H1 (cell line): Measurements from ENCODE around the gene STARD9. TPM values are rescaled to one million over a fixed set of nuclear protein-coding genes. Genes with fewer than 3 reads are reported as not detected.

Experiments
- CTCF ChIA-PET: fragments of 300-600 bp; sonication (Branson Sonifier 250); formaldehyde crosslinking; loops from one replicate; lab custom pipeline; 2021; ENCODE audit not compliant: partially characterized antibody; lab: Charles Lee
- POLR2A ChIA-PET: fragments of 300-600 bp; sonication (Branson Sonifier 250); formaldehyde crosslinking; loops from one replicate; lab custom pipeline; 2021; ENCODE audit warnings: inconsistent platforms; ENCODE audit not compliant: partially characterized antibody; lab: Charles Lee
- DNase-seq, 2 experiments: peaks; one replicate each; pipeline versions ENCODE4 v3.0.0 to v3.0.0-alpha.2; 2010 to 2022; ENCODE audit warnings: low spot score in 2 of 2, low read depth in 1 of 2, mixed read lengths in 1 of 2
- FAIRE-seq: peaks from 2 replicates; lab custom pipeline; 2011; peaks lifted over from hg19 to GRCh38; lab: Jason Lieb, UNC
- H2AFZ ChIP-seq: 2 replicates; pipeline ENCODE4 v1.8.1; 2012; ENCODE audit warnings: low read length, inconsistent platforms
- H2AK5ac ChIP-seq: 2 replicates; pipeline ENCODE4 v1.6.1; 2013; ENCODE audit warnings: low read depth, low read length
- H2BK120ac ChIP-seq: replicated peaks from 2 replicates; pipeline ENCODE3; 2013; ENCODE audit warnings: low read depth, low read length, inconsistent platforms
- H2BK12ac ChIP-seq: 2 replicates; pipeline ENCODE4 v1.6.1; 2013; ENCODE audit warnings: low read depth, low read length
- H2BK15ac ChIP-seq: 2 replicates; pipeline ENCODE4 v1.6.1; 2013; ENCODE audit warnings: low read length
- H2BK20ac ChIP-seq: 2 replicates; pipeline ENCODE4 v1.6.1; 2013; ENCODE audit warnings: low read length
- H2BK5ac ChIP-seq: 2 replicates; pipeline ENCODE4 v1.6.1; 2013; ENCODE audit warnings: low read depth, low read length
- H3K14ac ChIP-seq: 2 replicates; pipeline ENCODE4 v1.6.1; 2013; ENCODE audit warnings: inconsistent platforms; ENCODE audit not compliant: insufficient read length
- H3K18ac ChIP-seq: 2 replicates; pipeline ENCODE4 v1.6.1; 2013; ENCODE audit warnings: low read length; ENCODE audit errors: extremely low read depth
- H3K23ac ChIP-seq: 2 replicates; pipeline ENCODE4 v1.6.1; 2013; ENCODE audit warnings: inconsistent platforms; ENCODE audit not compliant: insufficient read length
- H3K23me2 ChIP-seq: 2 replicates; pipeline ENCODE4 v1.6.1; 2013; ENCODE audit warnings: low read depth, low read length
- H3K27ac ChIP-seq: 2 replicates; pipeline ENCODE4 v1.6.1; 2011; ENCODE audit warnings: low read depth, low read length, inconsistent platforms
- H3K27me3 ChIP-seq, 4 experiments: replicated peaks in 1 of 4; 1 replicate in 1 of 4; 2 replicates in 3 of 4; pipeline versions ENCODE4 v1.6.1 to v1.8.1; 2011 to 2013; ENCODE audit warnings: low read length in 3 of 4, mild to moderate bottlenecking in 3 of 4, inconsistent platforms in 2 of 4, mixed read lengths in 2 of 4, moderate library complexity in 1 of 4; ENCODE audit not compliant: control insufficient read depth in 3 of 4, insufficient read depth in 3 of 4; ENCODE audit errors: extremely low read depth in 1 of 4
- H3K36me3 ChIP-seq, 4 experiments: 2 replicates each; pipeline versions ENCODE4 v1.6.1 to v1.8.1; 2011 to 2013; ENCODE audit warnings: mild to moderate bottlenecking in 4 of 4, low read length in 3 of 4, moderate library complexity in 2 of 4, control low read depth in 1 of 4, inconsistent platforms in 1 of 4; ENCODE audit not compliant: insufficient read depth in 4 of 4, control insufficient read depth in 2 of 4
- H3K4ac ChIP-seq: replicated peaks from 2 replicates; pipeline ENCODE3; 2013; ENCODE audit warnings: low read length, low read depth, mixed read lengths, inconsistent platforms; ENCODE audit not compliant: insufficient read length
- H3K4me1 ChIP-seq, 4 experiments: replicated peaks in 1 of 4; 1 replicate in 1 of 4; 2 replicates in 3 of 4; pipeline versions ENCODE4 v1.6.1 to v1.8.1; 2011 to 2013; ENCODE audit warnings: low read length in 3 of 4, inconsistent platforms in 2 of 4, mixed read lengths in 1 of 4; ENCODE audit not compliant: insufficient read depth in 4 of 4, control insufficient read depth in 3 of 4
- H3K4me2 ChIP-seq, 2 experiments: 2 replicates each; pipeline versions ENCODE4 v1.6.1 to v1.8.1; 2011 to 2013; ENCODE audit warnings: low read depth in 2 of 2, low read length in 2 of 2, control low read depth in 1 of 2, inconsistent platforms in 1 of 2, mild to moderate bottlenecking in 1 of 2; ENCODE audit not compliant: insufficient read depth in 1 of 2
- H3K4me3 ChIP-seq, 4 experiments: fragments of 200-600, 300-600 bp in 1 of 4; sonication (generic), shearing (Covaris generic), sonication (Bioruptor Twin) in 1 of 4; 2 replicates each; pipeline versions ENCODE4 v1.5.1 to v1.8.1; 2011 to 2016; ENCODE audit warnings: low read length in 4 of 4, low read depth in 3 of 4, control low read depth in 2 of 4, inconsistent platforms in 2 of 4, mild to moderate bottlenecking in 2 of 4, mixed read lengths in 1 of 4, moderate library complexity in 1 of 4; ENCODE audit not compliant: insufficient read depth in 2 of 4; ENCODE audit errors: extremely low read depth in 1 of 4
- H3K56ac ChIP-seq: replicated peaks from 2 replicates; pipeline ENCODE3; 2013; ENCODE audit warnings: low read depth, mild to moderate bottlenecking, mixed read lengths, low read length, inconsistent platforms; ENCODE audit not compliant: insufficient read length
- H3K79me1 ChIP-seq: 2 replicates; pipeline ENCODE4 v1.6.1; 2013; ENCODE audit warnings: low read depth, low read length, control low read depth
- H3K79me2 ChIP-seq, 2 experiments: 2 replicates each; pipeline versions ENCODE4 v1.6.1 to v1.8.1; 2012 to 2013; ENCODE audit warnings: low read length in 2 of 2, mild to moderate bottlenecking in 2 of 2, inconsistent platforms in 1 of 2; ENCODE audit not compliant: insufficient read depth in 2 of 2, control insufficient read depth in 1 of 2
- H3K9ac ChIP-seq, 4 experiments: replicated peaks in 1 of 4; 1 replicate in 1 of 4; 2 replicates in 3 of 4; pipeline versions ENCODE4 v1.6.1 to v1.8.1; 2011 to 2013; ENCODE audit warnings: low read depth in 3 of 4, low read length in 3 of 4, control low read depth in 2 of 4, mild to moderate bottlenecking in 2 of 4, moderate library complexity in 2 of 4, inconsistent platforms in 1 of 4; ENCODE audit errors: extremely low read depth in 1 of 4
- H3K9me3 ChIP-seq, 2 experiments: 2 replicates each; pipeline versions ENCODE4 v1.6.1 to v1.8.1; 2012 to 2013; ENCODE audit warnings: mild to moderate bottlenecking in 2 of 2, moderate library complexity in 2 of 2, control low read depth in 1 of 2, inconsistent platforms in 1 of 2, low read depth in 1 of 2, low read length in 1 of 2, mixed read lengths in 1 of 2; ENCODE audit not compliant: insufficient read depth in 2 of 2
- H4K20me1 ChIP-seq, 2 experiments: replicated peaks in 1 of 2; 2 replicates each; pipeline versions ENCODE3 to v1.8.1; 2011 to 2013; ENCODE audit warnings: inconsistent platforms in 2 of 2, low read length in 2 of 2, mild to moderate bottlenecking in 1 of 2; ENCODE audit not compliant: insufficient read depth in 2 of 2, control insufficient read depth in 1 of 2
- H4K5ac ChIP-seq: 2 replicates; pipeline ENCODE4 v1.6.1; 2013; ENCODE audit warnings: low read length, low read depth, mixed read lengths, inconsistent platforms; ENCODE audit not compliant: insufficient read length
- H4K8ac ChIP-seq: 2 replicates; pipeline ENCODE4 v1.8.0; 2013; ENCODE audit warnings: mild to moderate bottlenecking, moderate library complexity, low read length, inconsistent platforms; ENCODE audit not compliant: insufficient read depth; ENCODE audit errors: extremely low read depth
- H4K91ac ChIP-seq: replicated peaks from 2 replicates; pipeline ENCODE3; 2013; ENCODE audit warnings: low read length, mixed read lengths, inconsistent platforms; ENCODE audit not compliant: insufficient read length
- E2F6 ChIP-seq: IDR thresholded peaks from 2 replicates; pipeline ENCODE4 v1.6.1; 2012; ENCODE audit warnings: inconsistent platforms
- KDM1A ChIP-seq: fragments of 200-600, 300-600 bp; sonication (generic); IDR thresholded peaks from 2 replicates; pipeline ENCODE4 v1.7.1; 2016; ENCODE audit warnings: mild to moderate bottlenecking, low read length, borderline replicate concordance
- WGBS, 2 experiments: shearing (Covaris generic) in 1 of 2; methylation state at CpG; one replicate each; pipeline versions ENCODE4 v1.1.6 to v1.1.7; 2013 to 2015; ENCODE audit warnings: low lambda C conversion rate in 2 of 2, mixed read lengths in 2 of 2, inconsistent platforms in 1 of 2, low coverage in 1 of 2, missing lambda C conversion rate in 1 of 2; ENCODE audit not compliant: insufficient replicate concordance in 2 of 2, insufficient coverage in 1 of 2, insufficient read length in 1 of 2; ENCODE audit errors: extremely low coverage in 1 of 2, missing lambda C conversion rate in 1 of 2; 5-methylcytosine and 5-hydroxymethylcytosine counted together
- polyA plus RNA-seq, 7 experiments: library from polyadenylated mRNA; depleted of rRNA in 3 of 7; stranded (reverse) in 5 of 7; unstranded in 2 of 7; fragments of >200 nt in 5 of 7; fragments of 200-250 nt in 2 of 7; gene quantifications; 1 replicate in 5 of 7; 2 replicates in 1 of 7; 4 replicates in 1 of 7; pipeline versions ENCODE4 v1.2.1 to v1.2.3, GENCODE V29; 2011 to 2013; ENCODE audit warnings: missing spikeins in 2 of 7, mixed read lengths in 2 of 7
- total RNA-seq: library from RNA; stranded (reverse); fragmentation: NEBNext Ultra II Directional; extraction: Animal tissue kit (Norgen Biotek cat#: 25700); gene quantifications from 2 replicates; pipeline ENCODE4 v1.2.1, GENCODE V29; 2021

Gene STARD9
- total and polyA plus RNA-seq, 2 of the 8 experiments (the other 6 are each of a cell fraction or from before 2014, with no cell fraction given): 2.8 to 7.0 TPM

DNA sequence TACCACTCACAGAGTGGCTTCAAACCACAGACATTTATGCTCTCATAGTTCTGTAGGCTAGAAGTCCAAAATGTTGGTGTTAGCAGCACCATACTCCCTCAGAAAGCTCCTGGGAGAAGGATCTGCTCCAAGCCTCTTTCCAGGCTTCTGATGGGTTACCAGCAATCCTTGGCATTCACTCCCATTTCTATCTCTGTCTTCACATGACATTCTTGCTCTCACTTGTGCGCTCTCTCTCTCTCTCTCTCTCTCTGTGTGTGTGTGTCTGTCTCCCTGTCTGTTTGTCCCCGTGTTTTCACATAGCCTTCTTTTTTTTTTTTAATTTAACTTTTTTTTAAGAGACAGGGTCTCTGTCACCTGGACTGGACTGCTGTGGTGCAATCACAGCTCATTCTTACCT is 135.3 kb downstream of the STARD9 start:
- Histone ChIP-seq H3K9ac (no peak overlapping the region), H3K56ac (no peak overlapping the region), H3K79me1 (no peaks in the 10 kb centered on the region), H3K18ac (no peak overlapping the region), H4K5ac (no peak overlapping the region), H4K91ac (no peak overlapping the region), H2AK5ac (no peak overlapping the region), H3K79me2 (no peaks in the 10 kb centered on the region), H3K27ac (no peak overlapping the region), H3K4me1 (no peaks in the 10 kb centered on the region), H3K4me3 (no peak overlapping the region), H3K4ac (no peak overlapping the region), H3K9me3 (no peaks in the 10 kb centered on the region), H2BK15ac (no peak overlapping the region), H4K20me1 (peaks cover 0 to 2% of the 10 kb centered on the region in 2 experiments), H3K23me2 (no peaks in the 10 kb centered on the region), H3K36me3 (no peaks in the 10 kb centered on the region), H4K8ac (no peak overlapping the region), H3K14ac (no peak overlapping the region), H2AFZ (no peak overlapping the region), H3K23ac (no peak overlapping the region), H2BK120ac (no peak overlapping the region), H3K27me3 (no peaks in the 10 kb centered on the region), H2BK5ac (no peak overlapping the region), H3K4me2 (no peak overlapping the region), H2BK20ac (no peak overlapping the region), H2BK12ac (no peak overlapping the region)
- FAIRE-seq: no peak
- WGBS, 2 experiments: 91% methylated on average over 2 of the region's 2 CpGs; no CpG with 5 or more reads in 1 of the 2 experiments
- ChIA-PET POLR2A (interaction anchor here (0.6 kb wide), 1 partner anchor 66 kb away, joined by 3 read pairs; no protein-coding TSS in a partner anchor), CTCF (interaction anchor here (2.2 to 2.4 kb wide), 2 partner anchors 12 to 216 kb away, joined by 7 to 10 read pairs; no protein-coding TSS in a partner anchor)
- DNase-seq: no peak
- TF ChIP-seq KDM1A (no peak), E2F6 (no peak)
